Panc1 (cell line): Measurements from ENCODE around the gene HNF4A. TPM values are rescaled to one million over a fixed set of nuclear protein-coding genes. Genes with fewer than 3 reads are reported as not detected.

ENCODE experiments used
- ATAC-seq: fragments of 200-7000 bp; cut with Tn5 transposase; 2 replicates; pipeline ENCODE4 v1.9.1; 2020; ENCODE audit warnings: mild to moderate bottlenecking, moderate library complexity
- BruUV-seq: library from RNA; stranded (reverse); fragments of 400-500 nt; replicated peaks from 2 replicates; lab custom pipeline; 2021; lab: Mats Ljungman, UMichigan
- CTCF ChIA-PET: fragments of 300-600 bp; sonication (Branson Sonifier 250); formaldehyde crosslinking; loops from one replicate; lab custom pipeline; 2022; ENCODE audit warnings: antibody characterized with exemption; lab: Charles Lee
- POLR2A ChIA-PET: fragments of 300-600 bp; sonication (Branson Sonifier 250); formaldehyde crosslinking; loops from one replicate; lab custom pipeline; 2022; ENCODE audit warnings: antibody characterized with exemption; lab: Charles Lee
- DNase-seq: peaks from one replicate; pipeline ENCODE4 v3.0.0-alpha.2; 2010; ENCODE audit warnings: low read depth, low spot score
- H3K27ac ChIP-seq: 2 replicates; pipeline ENCODE4 v1.5.1; 2011; ENCODE audit warnings: mild to moderate bottlenecking, low read length, inconsistent platforms
- H3K27me3 ChIP-seq: fragments of 200-500 bp; sonication (Bioruptor generic); 2 replicates; pipeline ENCODE4 v1.6.0; 2014; ENCODE audit warnings: low read length, inconsistent platforms; ENCODE audit not compliant: control insufficient read depth, insufficient read depth
- H3K36me3 ChIP-seq: fragments of 200-500 bp; sonication (Bioruptor generic); 2 replicates; pipeline ENCODE4 v1.5.1; 2014; ENCODE audit warnings: inconsistent platforms, mild to moderate bottlenecking, low read length, moderate library complexity; ENCODE audit not compliant: control insufficient read depth, insufficient read depth
- H3K4me1 ChIP-seq: 2 replicates; pipeline ENCODE4 v1.5.1; 2011; ENCODE audit warnings: inconsistent platforms, mild to moderate bottlenecking, low read length, moderate library complexity; ENCODE audit not compliant: control insufficient read depth, insufficient read depth
- H3K4me3 ChIP-seq, 2 experiments: 2 replicates each; pipeline ENCODE4 v1.5.1; 2011 to 2012; ENCODE audit warnings: low read depth in 2 of 2, low read length in 2 of 2, mild to moderate bottlenecking in 2 of 2, inconsistent platforms in 1 of 2, moderate library complexity in 1 of 2
- H3K9me3 ChIP-seq: fragments of 200-500 bp; sonication (Bioruptor generic); 2 replicates; pipeline ENCODE4 v1.5.1; 2014; ENCODE audit warnings: low read depth, mild to moderate bottlenecking, inconsistent platforms, low read length, moderate library complexity; ENCODE audit not compliant: control insufficient read depth, insufficient read depth
- POLR2AphosphoS5 ChIP-seq: IDR thresholded peaks from 2 replicates; pipeline ENCODE4 v1.6.1; 2012; ENCODE audit warnings: mild to moderate bottlenecking, low read depth, low read length, moderate library complexity
- REST ChIP-seq, 2 experiments: IDR thresholded peaks; 2 replicates each; pipeline ENCODE4 v1.6.1; 2011 to 2012; ENCODE audit warnings: low read depth in 2 of 2, control low read depth in 1 of 2, low read length in 1 of 2, mild to moderate bottlenecking in 1 of 2, moderate library complexity in 1 of 2; ENCODE audit not compliant: insufficient read depth in 1 of 2
- SIN3A ChIP-seq: IDR thresholded peaks from 2 replicates; pipeline ENCODE4 v1.6.1; 2012; ENCODE audit warnings: low read depth, mild to moderate bottlenecking, low read length, moderate library complexity, borderline replicate concordance; ENCODE audit not compliant: insufficient read depth
- TCF7L2 ChIP-seq: IDR thresholded peaks from 2 replicates; pipeline ENCODE4 v1.6.1; 2011; ENCODE audit warnings: mild to moderate bottlenecking, low read depth, low read length, inconsistent platforms
- in situ Hi-C: cut with HindIII; loops from 2 replicates; pipeline ENCODE4 v1.10.0; 2016; ENCODE audit warnings: low sequenced_read_pairs, low pct_unique_long_range_greater_than_20kb
- intact Hi-C: fragments of 100-400 bp; cut with micrococcal nuclease; formaldehyde crosslinking; loops from one replicate; pipeline ENCODE4 v1.10.0; 2022; ENCODE audit not compliant: unreplicated experiment
- total RNA-seq: library from RNA; stranded (reverse); gene quantifications from one replicate; pipeline ENCODE4 v1.2.1, GENCODE V29; 2021; ENCODE audit not compliant: unreplicated experiment
- TF ChIP-seq, protein P1 (sequence below): fragments of 450-650 bp; IDR thresholded peaks from 2 replicates; pipeline ENCODE4 v1.5.1; 2017; ENCODE audit warnings: mild to moderate bottlenecking

Gene HNF4A
- total RNA-seq, 1 experiment from 2014 or later, result 0.28 TPM

GRCh38 chr20:44442298-44443070, 87.0 kb downstream of the HNF4A start:
- no peaks in the 10 kb centered on the region for H3K9me3 ChIP-seq
- no peaks in the 10 kb centered on the region for H3K27me3 ChIP-seq
- no peak overlapping the region for H3K4me3 ChIP-seq
- no peaks in the 10 kb centered on the region for H3K36me3 ChIP-seq
- in situ Hi-C loops, result no loop called here
- ATAC-seq, result no peak; the same call in 1 of the 2 replicates
- CTCF ChIA-PET, result no interaction called here
- no peak for TF ChIP-seq REST (IDR thresholded peaks at IDR 0.05; ENCODE audit: insufficient read depth in 1 of 2, low read depth in 2 of 2, low read length in 1 of 2)
- TF ChIP-seq SIN3A, result no peak
- TF ChIP-seq TCF7L2, result no peak
- no peak for TF ChIP-seq POLR2AphosphoS5
- TF ChIP-seq, protein P1, sequence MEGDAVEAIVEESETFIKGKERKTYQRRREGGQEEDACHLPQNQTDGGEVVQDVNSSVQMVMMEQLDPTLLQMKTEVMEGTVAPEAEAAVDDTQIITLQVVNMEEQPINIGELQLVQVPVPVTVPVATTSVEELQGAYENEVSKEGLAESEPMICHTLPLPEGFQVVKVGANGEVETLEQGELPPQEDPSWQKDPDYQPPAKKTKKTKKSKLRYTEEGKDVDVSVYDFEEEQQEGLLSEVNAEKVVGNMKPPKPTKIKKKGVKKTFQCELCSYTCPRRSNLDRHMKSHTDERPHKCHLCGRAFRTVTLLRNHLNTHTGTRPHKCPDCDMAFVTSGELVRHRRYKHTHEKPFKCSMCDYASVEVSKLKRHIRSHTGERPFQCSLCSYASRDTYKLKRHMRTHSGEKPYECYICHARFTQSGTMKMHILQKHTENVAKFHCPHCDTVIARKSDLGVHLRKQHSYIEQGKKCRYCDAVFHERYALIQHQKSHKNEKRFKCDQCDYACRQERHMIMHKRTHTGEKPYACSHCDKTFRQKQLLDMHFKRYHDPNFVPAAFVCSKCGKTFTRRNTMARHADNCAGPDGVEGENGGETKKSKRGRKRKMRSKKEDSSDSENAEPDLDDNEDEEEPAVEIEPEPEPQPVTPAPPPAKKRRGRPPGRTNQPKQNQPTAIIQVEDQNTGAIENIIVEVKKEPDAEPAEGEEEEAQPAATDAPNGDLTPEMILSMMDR, result no peak
- no peak overlapping the region for H3K27ac ChIP-seq
- no peak for DNase-seq
- intact Hi-C loops, result no loop called here
- no TSS peak for BruUV-seq
- POLR2A ChIA-PET, result no interaction called here
- no peaks in the 10 kb centered on the region for H3K4me1 ChIP-seq

GRCh38 chr20:44445742-44446710, 90.5 kb downstream of the HNF4A start:
- intact Hi-C loops, result no loop called here
- Histone ChIP-seq H3K9me3 (no peaks in the 10 kb centered on the region), H3K4me1 (no peaks in the 10 kb centered on the region), H3K27me3 (no peaks in the 10 kb centered on the region), H3K36me3 (no peaks in the 10 kb centered on the region), H3K27ac (no peak overlapping the region), H3K4me3 (no peak overlapping the region)
- DNase-seq, result no peak
- BruUV-seq, result no TSS peak
- ChIA-PET CTCF (no interaction called here), POLR2A (no interaction called here)
- in situ Hi-C loops, result no loop called here
- TF ChIP-seq TCF7L2 (no peak), SIN3A (no peak), REST (IDR thresholded peaks at IDR 0.05; ENCODE audit: insufficient read depth in 1 of 2, low read depth in 2 of 2, low read length in 1 of 2) (no peak), POLR2AphosphoS5 (no peak)
- TF ChIP-seq, protein P1, result no peak
- ATAC-seq, result no peak
